GM06990 (cell line): ENCODE data around the gene IQSEC1.
A peak's percentile ranks its signal among the peaks of the same experiment; 100 is the strongest.

Experiments used
- DNase-seq: peaks from one replicate; pipeline ENCODE4 v3.0.0-alpha.2; 2011; ENCODE audit not compliant: insufficient read length; ENCODE audit errors: extremely low read depth
- H3K27me3 ChIP-seq: replicated peaks from 2 replicates; pipeline ENCODE4 v1.6.0; 2011; ENCODE audit warnings: low read length; ENCODE audit not compliant: control insufficient read depth, insufficient read depth
- H3K36me3 ChIP-seq: 2 replicates; pipeline ENCODE4 v1.5.1; 2011; ENCODE audit warnings: low read length; ENCODE audit not compliant: control insufficient read depth, insufficient read depth
- H3K4me3 ChIP-seq: replicated peaks from 2 replicates; pipeline ENCODE4 v1.5.1; 2011; ENCODE audit warnings: low read depth, mild to moderate bottlenecking, control low read depth, low read length
- CTCF ChIP-seq: IDR thresholded peaks from 2 replicates; pipeline ENCODE4 v1.5.1; 2011; ENCODE audit warnings: low read length, control low read depth, mild to moderate bottlenecking, inconsistent platforms; ENCODE audit not compliant: insufficient read depth, poor library complexity, severe bottlenecking

Gene IQSEC1

GRCh38 chr3:13014755-13015285, 58.4 kb downstream of the IQSEC1 start:
- Histone ChIP-seq H3K27me3 (no peaks in the 10 kb centered on the region), H3K36me3 (peaks cover 7% of the 10 kb centered on the region), H3K4me3 (peak overlapping the region; percentile 61)
- no peak for DNase-seq
- no peak for TF ChIP-seq CTCF

GRCh38 chr3:13013994-13014754, 59.1 kb downstream of the IQSEC1 start:
- Histone ChIP-seq H3K4me3 (peak overlapping the region; percentile 61), H3K27me3 (no peaks in the 10 kb centered on the region), H3K36me3 (peaks cover 7% of the 10 kb centered on the region)
- DNase-seq = peak; percentile 70
- TF ChIP-seq CTCF = no peak

GRCh38 chr3:13013566-13013965, 59.7 kb downstream of the IQSEC1 start:
- Histone ChIP-seq H3K4me3 (peak overlapping the region; percentile 61), H3K36me3 (peaks cover 4% of the 10 kb centered on the region), H3K27me3 (no peaks in the 10 kb centered on the region)
- DNase-seq = no peak
- TF ChIP-seq CTCF = no peak

- H3K4me3 ChIP-seq = peak overlapping the region; percentile 61
- TF ChIP-seq CTCF = peak; percentile 13
- peaks cover 5% of the 10 kb centered on the region for H3K36me3 ChIP-seq
- DNase-seq = peak; percentile 62
- H3K27me3 ChIP-seq = no peaks in the 10 kb centered on the region
Measured at GRCh38 chr3:13013151-13013561, 60.1 kb downstream of the IQSEC1 start.

GRCh38 chr3:13012221-13012691, 61.0 kb downstream of the IQSEC1 start:
- Histone ChIP-seq H3K36me3 (peaks cover 3% of the 10 kb centered on the region; the same call in 1 of the 2 replicates), H3K4me3 (peak overlapping the region; percentile 44), H3K27me3 (no peaks in the 10 kb centered on the region)
- DNase-seq = peak; percentile 73
- no peak for TF ChIP-seq CTCF
